Stomach (tissue), 4 donors: ENCODE data around the gene FASTKD3.

Source experiments
- CTCF ChIP-seq, 7 experiments: fragments of 450-650 bp in 4 of 7; fragments of 200-600 bp in 3 of 7; sonication (generic) in 3 of 7; IDR thresholded peaks; one replicate each; pipeline ENCODE4 v1.5.1; 2016 to 2019; ENCODE audit warnings: antibody characterized with exemption in 7 of 7, control low read depth in 2 of 7, mild to moderate bottlenecking in 1 of 7
- EP300 ChIP-seq: sonication (generic); formaldehyde crosslinking; IDR thresholded peaks from one replicate; pipeline ENCODE4 v1.6.1; 2017; ENCODE audit warnings: antibody characterized with exemption
- POLR2A ChIP-seq, 4 donors: fragments of 450-650 bp; IDR thresholded peaks; one replicate each; pipeline ENCODE4 v1.6.1; 2016; ENCODE audit warnings: antibody characterized with exemption in 4 of 4, control low read depth in 2 of 4, mild to moderate bottlenecking in 1 of 4, moderate library complexity in 1 of 4

- TF ChIP-seq CTCF (IDR thresholded peaks at IDR 0.05) (no peak), POLR2A (IDR thresholded peaks at IDR 0.05) (no peak), EP300 (no peak)
Measured at GRCh38 chr5:7916171-7916804, 47.5 kb upstream of the FASTKD3 start.
